ACHN (cell line): ENCODE data around the gene EXOC3.
"Not testable (repeated sequence)": the region's sequence is repeated elsewhere in the genome, so short reads cannot be mapped to it uniquely, and the experiment has no call there.

Source experiments
- DNase-seq: peaks from one replicate; pipeline ENCODE4 v3.0.0-alpha.2; 2015
- in situ Hi-C: cut with HindIII; loops from 2 replicates; pipeline ENCODE4 v1.10.0; 2017; ENCODE audit warnings: low sequenced_read_pairs, low pct_ligation_motif_present, low pct_unique_long_range_greater_than_20kb

The EXOC3 gene

GRCh38 chr5:404666-405241, 38.2 kb upstream of the EXOC3 start:
- in situ Hi-C loops, result no loop called here

GRCh38 chr5:405421-405820, 37.6 kb upstream of the EXOC3 start:
- no peak for DNase-seq
- in situ Hi-C loops, result no loop called here

More at GRCh38 chr5:404666-405241, 38.2 kb upstream of the EXOC3 start:
- no peak for DNase-seq

GRCh38 chr5:406041-406440, 36.9 kb upstream of the EXOC3 start:
- in situ Hi-C loops, result no loop called here
- DNase-seq, result no peak

- in situ Hi-C loops, result no loop called here
- no peak for DNase-seq
Measured at GRCh38 chr5:407051-407450, 35.9 kb upstream of the EXOC3 start.

GRCh38 chr5:407801-408268, 35.1 kb upstream of the EXOC3 start:
- DNase-seq, result no peak

GRCh38 chr5:410911-411517, 32.0 kb upstream of the EXOC3 start:
- DNase-seq, result no peak
- in situ Hi-C loops, result no loop called here

More at GRCh38 chr5:407801-408268, 35.1 kb upstream of the EXOC3 start:
- in situ Hi-C loops, result no loop called here

GRCh38 chr5:411728-412127, 31.2 kb upstream of the EXOC3 start:
- in situ Hi-C loops, result no loop called here
- no peak for DNase-seq

GRCh38 chr5:414991-415927, 27.7 kb upstream of the EXOC3 start:
- in situ Hi-C loops, DNase-seq: not testable (repeated sequence)

GRCh38 chr5:415928-416635, 26.9 kb upstream of the EXOC3 start:
- DNase-seq, result no peak
- in situ Hi-C loops, result no loop called here

- in situ Hi-C loops, result no loop called here
- DNase-seq, result no peak
Measured at GRCh38 chr5:416636-416960, 26.4 kb upstream of the EXOC3 start.

- in situ Hi-C loops, result no loop called here
Measured at GRCh38 chr5:417301-418161, 25.4 kb upstream of the EXOC3 start.

GRCh38 chr5:418162-419121, 24.5 kb upstream of the EXOC3 start:
- in situ Hi-C loops, result no loop called here
- no peak for DNase-seq

More at GRCh38 chr5:417301-418161, 25.4 kb upstream of the EXOC3 start:
- no peak for DNase-seq

GRCh38 chr5:419970-420369, 23.0 kb upstream of the EXOC3 start:
- in situ Hi-C loops, result no loop called here
- no peak for DNase-seq

- in situ Hi-C loops, result no loop called here
Measured at GRCh38 chr5:420632-421286, 22.2 kb upstream of the EXOC3 start.

GRCh38 chr5:421287-421880, 21.6 kb upstream of the EXOC3 start:
- DNase-seq, result no peak
- in situ Hi-C loops, result no loop called here

More at GRCh38 chr5:420632-421286, 22.2 kb upstream of the EXOC3 start:
- DNase-seq, result no peak

GRCh38 chr5:421901-422300, 21.1 kb upstream of the EXOC3 start:
- in situ Hi-C loops, result no loop called here
- DNase-seq, result no peak
